Mesendoderm (in vitro differentiated cells): Measurements from ENCODE around the gene SLC20A1.

Experiments used
- DNase-seq: peaks from one replicate; pipeline ENCODE4 v3.0.0; 2013
- H2AK5ac ChIP-seq: 2 replicates; pipeline ENCODE4 v1.6.1; 2013; ENCODE audit warnings: low read length, inconsistent platforms
- H2BK120ac ChIP-seq: 2 replicates; pipeline ENCODE4 v1.6.1; 2013; ENCODE audit warnings: low read depth, mild to moderate bottlenecking, low read length, moderate library complexity, mixed read lengths
- H2BK15ac ChIP-seq: replicated peaks from 2 replicates; pipeline ENCODE4 v1.6.1; 2013; ENCODE audit warnings: low read depth, mild to moderate bottlenecking, moderate library complexity
- H2BK5ac ChIP-seq: 2 replicates; pipeline ENCODE4 v1.6.1; 2013; ENCODE audit warnings: low read length, inconsistent platforms
- H3K18ac ChIP-seq: 2 replicates; pipeline ENCODE4 v1.6.1; 2013; ENCODE audit warnings: mild to moderate bottlenecking, low read length, mixed read lengths
- H3K23ac ChIP-seq: one replicate; pipeline ENCODE4 v1.6.1; 2013; ENCODE audit warnings: low read length
- H3K27ac ChIP-seq: 2 replicates; pipeline ENCODE4 v1.5.1; 2013; ENCODE audit warnings: low read depth, mild to moderate bottlenecking, inconsistent platforms, low read length, moderate library complexity
- H3K27me3 ChIP-seq: 2 replicates; pipeline ENCODE4 v1.6.1; 2013; ENCODE audit warnings: low read length, control low read depth, mild to moderate bottlenecking, inconsistent platforms; ENCODE audit not compliant: insufficient read depth, poor library complexity
- H3K36me3 ChIP-seq: 2 replicates; pipeline ENCODE4 v1.6.1; 2013; ENCODE audit warnings: low read length, inconsistent platforms; ENCODE audit not compliant: control insufficient read depth, insufficient read depth
- H3K4ac ChIP-seq: one replicate; pipeline ENCODE4 v1.6.1; 2013; ENCODE audit warnings: low read depth, mild to moderate bottlenecking, low read length, moderate library complexity
- H3K4me1 ChIP-seq: 2 replicates; pipeline ENCODE4 v1.6.1; 2013; ENCODE audit warnings: low read depth, low read length, inconsistent platforms; ENCODE audit not compliant: control insufficient read depth
- H3K4me2 ChIP-seq: 2 replicates; pipeline ENCODE4 v1.6.1; 2013; ENCODE audit warnings: low read length
- H3K4me3 ChIP-seq: 2 replicates; pipeline ENCODE4 v1.5.1; 2013; ENCODE audit warnings: mild to moderate bottlenecking, low read length
- H3K56ac ChIP-seq: one replicate; pipeline ENCODE4 v1.6.1; 2013; ENCODE audit warnings: low read length
- H3K79me1 ChIP-seq: 2 replicates; pipeline ENCODE4 v1.6.1; 2013; ENCODE audit warnings: low read length, inconsistent platforms
- H3K79me2 ChIP-seq: 2 replicates; pipeline ENCODE4 v1.6.1; 2013; ENCODE audit warnings: mild to moderate bottlenecking, low read length; ENCODE audit not compliant: control insufficient read depth, insufficient read depth
- H3K9ac ChIP-seq: 2 replicates; pipeline ENCODE4 v1.6.1; 2013; ENCODE audit warnings: low read length, inconsistent platforms
- H4K5ac ChIP-seq: one replicate; pipeline ENCODE4 v1.6.1; 2013; ENCODE audit warnings: low read length
- H4K8ac ChIP-seq: one replicate; pipeline ENCODE4 v1.6.1; 2013; ENCODE audit warnings: low read depth, mild to moderate bottlenecking, control low read depth, low read length, moderate library complexity
- WGBS: extraction: QIAGEN DNeasy Blood & Tissue Kit; methylation state at CpG from one replicate; pipeline ENCODE4 v1.1.7; 2013; ENCODE audit warnings: low lambda C conversion rate, missing lambda C conversion rate; ENCODE audit not compliant: insufficient coverage; ENCODE audit errors: extremely low coverage; 5-methylcytosine and 5-hydroxymethylcytosine counted together

SLC20A1 gene

GRCh38 chr2:112640800-112641675, 4.7 kb upstream of the SLC20A1 start:
- no peak overlapping the region for H4K8ac ChIP-seq
- no peak overlapping the region for H3K23ac ChIP-seq
- H3K4me2 ChIP-seq: no peak overlapping the region
- no peak overlapping the region for H3K9ac ChIP-seq
- H3K79me1 ChIP-seq: no peaks in the 10 kb centered on the region
- H3K27me3 ChIP-seq: no peaks in the 10 kb centered on the region
- H2AK5ac ChIP-seq: no peak overlapping the region
- DNase-seq: no peak
- H3K4me1 ChIP-seq: no peaks in the 10 kb centered on the region
- H2BK120ac ChIP-seq: no peak overlapping the region
- H3K79me2 ChIP-seq: peaks cover 2% of the 10 kb centered on the region
- H2BK15ac ChIP-seq: no peak overlapping the region
- no peak overlapping the region for H3K27ac ChIP-seq
- no peak overlapping the region for H3K18ac ChIP-seq
- WGBS: no CpG with 5 or more reads among the region's 8 CpGs
- no peak overlapping the region for H3K4me3 ChIP-seq
- no peak overlapping the region for H2BK5ac ChIP-seq
- no peak overlapping the region for H3K56ac ChIP-seq
- no peak overlapping the region for H4K5ac ChIP-seq
- H3K36me3 ChIP-seq: no peaks in the 10 kb centered on the region
- H3K4ac ChIP-seq: no peak overlapping the region

GRCh38 chr2:112641701-112642100, 4.0 kb upstream of the SLC20A1 start:
- H3K36me3 ChIP-seq: no peaks in the 10 kb centered on the region
- no CpG with 5 or more reads among the region's 2 CpGs for WGBS
- H2BK15ac ChIP-seq: no peak overlapping the region
- H3K56ac ChIP-seq: no peak overlapping the region
- no peak overlapping the region for H3K27ac ChIP-seq
- no peak overlapping the region for H2BK120ac ChIP-seq
- H4K5ac ChIP-seq: no peak overlapping the region
- H3K4me1 ChIP-seq: no peaks in the 10 kb centered on the region
- no peak overlapping the region for H4K8ac ChIP-seq
- no peak overlapping the region for H3K4me3 ChIP-seq
- no peaks in the 10 kb centered on the region for H3K27me3 ChIP-seq
- peaks cover 9% of the 10 kb centered on the region for H3K79me2 ChIP-seq
- no peak overlapping the region for H3K4ac ChIP-seq
- no peaks in the 10 kb centered on the region for H3K79me1 ChIP-seq
- no peak for DNase-seq
- no peak overlapping the region for H2BK5ac ChIP-seq
- no peak overlapping the region for H3K4me2 ChIP-seq
- H3K18ac ChIP-seq: no peak overlapping the region
- H2AK5ac ChIP-seq: no peak overlapping the region
- no peak overlapping the region for H3K9ac ChIP-seq
- no peak overlapping the region for H3K23ac ChIP-seq

- no CpG with 5 or more reads among the region's 5 CpGs for whole genome bisulfite sequencing
Measured at GRCh38 chr2:112642561-112642960, 3.2 kb upstream of the SLC20A1 start.

GRCh38 chr2:112642966-112643365, 2.8 kb upstream of the SLC20A1 start:
- H3K27ac ChIP-seq: no peak overlapping the region

More at GRCh38 chr2:112642561-112642960, 3.2 kb upstream of the SLC20A1 start:
- Histone ChIP-seq H3K18ac (no peak overlapping the region), H3K56ac (no peak overlapping the region), H3K27me3 (no peaks in the 10 kb centered on the region), H3K36me3 (peaks cover 2% of the 10 kb centered on the region), H3K4me1 (no peaks in the 10 kb centered on the region), H2AK5ac (no peak overlapping the region), H3K79me1 (peaks cover 3% of the 10 kb centered on the region), H3K79me2 (peaks cover 17% of the 10 kb centered on the region), H3K4ac (no peak overlapping the region), H2BK15ac (no peak overlapping the region), H3K4me2 (no peak overlapping the region), H2BK120ac (no peak overlapping the region), H3K27ac (no peak overlapping the region), H3K9ac (no peak overlapping the region), H3K4me3 (no peak overlapping the region), H4K8ac (no peak overlapping the region), H3K23ac (no peak overlapping the region), H2BK5ac (no peak overlapping the region), H4K5ac (no peak overlapping the region)
- no peak for DNase-seq

GRCh38 chr2:112643488-112643887, 2.3 kb upstream of the SLC20A1 start:
- WGBS: no CpG with 5 or more reads among the region's 3 CpGs
- H3K36me3 ChIP-seq: peaks cover 3% of the 10 kb centered on the region
- H3K79me2 ChIP-seq: peaks cover 26% of the 10 kb centered on the region
- H3K79me1 ChIP-seq: peaks cover 5% of the 10 kb centered on the region
- H4K5ac ChIP-seq: no peak overlapping the region
- no peak overlapping the region for H3K9ac ChIP-seq
- no peaks in the 10 kb centered on the region for H3K4me1 ChIP-seq
- H3K4ac ChIP-seq: no peak overlapping the region
- no peaks in the 10 kb centered on the region for H3K27me3 ChIP-seq
- H4K8ac ChIP-seq: no peak overlapping the region
- no peak overlapping the region for H3K23ac ChIP-seq
- H2BK120ac ChIP-seq: no peak overlapping the region
- no peak for DNase-seq
- H2BK5ac ChIP-seq: no peak overlapping the region
- no peak overlapping the region for H3K27ac ChIP-seq
- no peak overlapping the region for H2AK5ac ChIP-seq
- no peak overlapping the region for H3K4me3 ChIP-seq
- no peak overlapping the region for H3K18ac ChIP-seq
- no peak overlapping the region for H3K56ac ChIP-seq
- H3K4me2 ChIP-seq: no peak overlapping the region
- H2BK15ac ChIP-seq: no peak overlapping the region

More at GRCh38 chr2:112642966-112643365, 2.8 kb upstream of the SLC20A1 start:
- no peak for DNase-seq
- Histone ChIP-seq H4K5ac (no peak overlapping the region), H3K4me1 (no peaks in the 10 kb centered on the region), H2BK5ac (no peak overlapping the region), H3K23ac (no peak overlapping the region), H3K36me3 (peaks cover 3% of the 10 kb centered on the region), H3K18ac (no peak overlapping the region), H3K56ac (peak overlapping the region; percentile 17), H3K9ac (no peak overlapping the region), H3K27me3 (no peaks in the 10 kb centered on the region), H3K4ac (no peak overlapping the region), H3K4me2 (no peak overlapping the region), H2BK15ac (no peak overlapping the region), H2BK120ac (no peak overlapping the region), H4K8ac (no peak overlapping the region), H2AK5ac (no peak overlapping the region), H3K79me1 (peaks cover 5% of the 10 kb centered on the region), H3K4me3 (no peak overlapping the region), H3K79me2 (peaks cover 21% of the 10 kb centered on the region)
- WGBS: no CpG with 5 or more reads among the region's 7 CpGs
